Left kidney (tissue), 2 donors: Measurements from ENCODE around the gene SECTM1. TPM values are rescaled to one million over a fixed set of nuclear protein-coding genes. Genes with fewer than 3 reads are reported as not detected.
A peak's percentile ranks its signal among the peaks of the same experiment; 100 is the strongest.

Experiments used
- DNase-seq: peaks from one replicate; pipeline ENCODE4 v3.0.0-alpha.2; 2013
- polyA plus RNA-seq: library from polyadenylated mRNA; unstranded; fragments of 120-200 nt; gene quantifications from one replicate; pipeline ENCODE4 v1.2.1, GENCODE V29; 2013; ENCODE audit not compliant: insufficient read length

Gene SECTM1
- polyA plus RNA-seq, 1 donor: 1.3 TPM

- no peak for DNase-seq
Measured at GRCh38 chr17:82300707-82301270, 32.8 kb downstream of the SECTM1 start.

GRCh38 chr17:82300228-82300627, 33.3 kb downstream of the SECTM1 start:
- DNase-seq: no peak

- DNase-seq: no peak
Measured at GRCh38 chr17:82299452-82299851, 34.1 kb downstream of the SECTM1 start.

- DNase-seq: no peak
Measured at GRCh38 chr17:82298538-82299421, 34.8 kb downstream of the SECTM1 start.

GRCh38 chr17:82297714-82298537, 35.6 kb downstream of the SECTM1 start:
- no peak for DNase-seq

GRCh38 chr17:82297280-82297713, 36.3 kb downstream of the SECTM1 start:
- no peak for DNase-seq

- DNase-seq: no peak
Measured at GRCh38 chr17:82296511-82297279, 36.9 kb downstream of the SECTM1 start.

- no peak for DNase-seq
Measured at GRCh38 chr17:82295472-82295814, 38.1 kb downstream of the SECTM1 start.

- no peak for DNase-seq
Measured at GRCh38 chr17:82294064-82294773, 39.3 kb downstream of the SECTM1 start.

GRCh38 chr17:82292251-82293154, 41.1 kb downstream of the SECTM1 start:
- DNase-seq: peak; percentile 97

GRCh38 chr17:82291582-82292250, 41.9 kb downstream of the SECTM1 start:
- DNase-seq: no peak

GRCh38 chr17:82287868-82288801, 45.4 kb downstream of the SECTM1 start:
- DNase-seq: no peak

GRCh38 chr17:82287013-82287867, 46.3 kb downstream of the SECTM1 start:
- DNase-seq: no peak

GRCh38 chr17:82285141-82285540, 48.4 kb downstream of the SECTM1 start:
- DNase-seq: no peak

- DNase-seq: no peak
Measured at GRCh38 chr17:82283208-82283749, 50.3 kb downstream of the SECTM1 start.

GRCh38 chr17:82282239-82283207, 51.0 kb downstream of the SECTM1 start:
- DNase-seq: no peak
